GM12878 (cell line): ENCODE results near the gene ZNF296. TPM values are rescaled to one million over a fixed set of nuclear protein-coding genes. Genes with fewer than 3 reads are reported as not detected.
A peak's percentile ranks its signal among the peaks of the same experiment; 100 is the strongest.

Experiments used
- ATAC-seq: fragments of 200-7000 bp; cut with Tn5 transposase; 3 replicates; pipeline ENCODE4 v1.9.1; 2020; ENCODE audit warnings: mild to moderate bottlenecking, moderate library complexity
- BruUV-seq: library from RNA; stranded (reverse); fragments of 400-500 nt; replicated peaks from 2 replicates; lab custom pipeline; 2021; lab: Mats Ljungman, UMichigan
- CTCF ChIA-PET: fragments of 300-600 bp; sonication (Branson Sonifier 250); formaldehyde crosslinking; extraction: SDS; loops from one replicate; lab custom pipeline; 2021; ENCODE audit warnings: inconsistent platforms; lab: Yijun Ruan, JAX
- POLR2A ChIA-PET: fragments of 350-600 bp; formaldehyde crosslinking; extraction: SDS; loops from one replicate; lab custom pipeline; 2021; ENCODE audit warnings: inconsistent platforms; lab: Charles Lee
- RAD21 ChIA-PET: fragments of 300-600 bp; sonication (Branson Sonifier 250); formaldehyde crosslinking; loops from one replicate; lab custom pipeline; 2023; ENCODE audit warnings: antibody characterized with exemption; ENCODE audit not compliant: unreplicated experiment; lab: Charles Lee
- SMC1A ChIA-PET: fragments of 300-600 bp; sonication (Branson Sonifier 250); formaldehyde crosslinking; loops from one replicate; lab custom pipeline; 2023; ENCODE audit not compliant: unreplicated experiment, uncharacterized antibody; lab: Charles Lee
- DNase-seq: peaks from one replicate; pipeline ENCODE4 v3.0.0-alpha.2; 2011; ENCODE audit warnings: low read depth, low spot score
- FAIRE-seq: peaks from 3 replicates; lab custom pipeline; 2011; peaks lifted over from hg19 to GRCh38; lab: Jason Lieb, UNC
- H2AFZ ChIP-seq: 2 replicates; pipeline ENCODE4 v1.6.0; 2011; ENCODE audit warnings: low read depth, low read length, control low read depth; ENCODE audit not compliant: control insufficient read depth
- H3K27ac ChIP-seq: 2 replicates; pipeline ENCODE4 v1.5.1; 2011; ENCODE audit warnings: control low read depth; ENCODE audit not compliant: control insufficient read depth, insufficient read depth
- H3K27me3 ChIP-seq, 2 experiments: replicated peaks in 1 of 2; 2 replicates each; pipeline versions ENCODE4 v1.6.0 to v1.6.1; 2011; ENCODE audit warnings: low read length in 1 of 2; ENCODE audit not compliant: control insufficient read depth in 2 of 2, insufficient read depth in 2 of 2
- H3K36me3 ChIP-seq, 2 experiments: 2 replicates each; pipeline ENCODE4 v1.5.1; 2011; ENCODE audit warnings: low read length in 1 of 2; ENCODE audit not compliant: control insufficient read depth in 2 of 2, insufficient read depth in 2 of 2
- H3K4me1 ChIP-seq: 2 replicates; pipeline ENCODE4 v1.6.1; 2011; ENCODE audit warnings: mild to moderate bottlenecking, low read length, moderate library complexity, mixed read lengths; ENCODE audit not compliant: control insufficient read depth, insufficient read depth
- H3K4me2 ChIP-seq: 2 replicates; pipeline ENCODE4 v1.6.0; 2011; ENCODE audit warnings: control low read depth; ENCODE audit not compliant: control insufficient read depth, insufficient read depth
- H3K4me3 ChIP-seq: fragments of 200-600 bp; sonication (generic); 2 replicates; pipeline ENCODE4 v1.5.1; 2016
- H3K79me2 ChIP-seq: 2 replicates; pipeline ENCODE4 v1.6.0; 2011; ENCODE audit warnings: low read length; ENCODE audit not compliant: control insufficient read depth, insufficient read depth
- H3K9ac ChIP-seq: 2 replicates; pipeline ENCODE4 v1.8.0; 2011; ENCODE audit warnings: low read length, control low read depth, mixed read lengths; ENCODE audit not compliant: control insufficient read depth, insufficient read depth
- H3K9me3 ChIP-seq: replicated peaks from 3 replicates; pipeline ENCODE4 v1.5.1; 2011; ENCODE audit warnings: mild to moderate bottlenecking, low read length; ENCODE audit not compliant: control insufficient read depth, insufficient read depth
- H4K20me1 ChIP-seq: 2 replicates; pipeline ENCODE4 v1.6.0; 2011; ENCODE audit not compliant: control insufficient read depth, insufficient read depth
- BCL11A ChIP-seq: IDR thresholded peaks from 2 replicates; pipeline ENCODE4 v1.6.1; 2011; ENCODE audit warnings: low read depth, low read length
- BRCA1 ChIP-seq: IDR thresholded peaks from 2 replicates; pipeline ENCODE4 v1.6.1; 2011; ENCODE audit warnings: low read depth, low read length, improper control_type of control experiment
- CBFB ChIP-seq: IDR thresholded peaks from 2 replicates; pipeline ENCODE4 v1.6.1; 2016; ENCODE audit warnings: antibody characterized with exemption, low read depth
- CHD1 ChIP-seq: IDR thresholded peaks from 2 replicates; pipeline ENCODE4 v1.6.1; 2012; ENCODE audit warnings: low read depth, low read length, improper control_type of control experiment
- FOXM1 ChIP-seq: IDR thresholded peaks from 2 replicates; pipeline ENCODE4 v1.6.1; 2012; ENCODE audit warnings: low read depth, mild to moderate bottlenecking, inconsistent platforms, low read length, moderate library complexity
- JUNB ChIP-seq: IDR thresholded peaks from 2 replicates; pipeline ENCODE4 v1.6.1; 2016; ENCODE audit warnings: antibody characterized with exemption, mild to moderate bottlenecking
- KAT2A ChIP-seq: conservative IDR thresholded peaks from 2 replicates; pipeline ENCODE4 v1.6.1; 2011; ENCODE audit warnings: low read depth, low read length; ENCODE audit not compliant: control insufficient read depth
- POLR2A ChIP-seq: IDR thresholded peaks from 2 replicates; pipeline ENCODE4 v1.6.1; 2011; ENCODE audit warnings: low read depth, mild to moderate bottlenecking, low read length
- RB1 ChIP-seq: fragments of 450-650 bp; formaldehyde crosslinking; IDR thresholded peaks from 2 replicates; pipeline ENCODE4 v1.6.1; 2017; ENCODE audit warnings: mild to moderate bottlenecking, borderline replicate concordance
- WGBS: methylation state at CpG from one replicate; pipeline ENCODE4 v1.1.6; 2016; ENCODE audit warnings: low lambda C conversion rate; ENCODE audit not compliant: insufficient replicate concordance, insufficient coverage; ENCODE audit errors: missing lambda C conversion rate; 5-methylcytosine and 5-hydroxymethylcytosine counted together
- in situ Hi-C: fragments of 300-500 bp; cut with MboI; formaldehyde crosslinking; loops from 9 replicates; pipeline ENCODE4 v1.14.3; 2018; ENCODE audit warnings: mixed read lengths
- intact Hi-C: fragments of 100-400 bp; cut with micrococcal nuclease; formaldehyde crosslinking; loops from one replicate; pipeline ENCODE4 v1.14.2; 2022; ENCODE audit not compliant: unreplicated experiment
- polyA plus RNA-seq, 11 experiments: library from polyadenylated mRNA; depleted of rRNA in 4 of 11; unstranded in 6 of 11; stranded (reverse) in 5 of 11; fragments of >200 nt; fragmentation: Nextera tagmentation in 4 of 11; fragmentation: Illumina TruSeq in 1 of 11; extraction: Ambion mirVana in 4 of 11; extraction: Trizol in 1 of 11; gene quantifications; 1 replicate in 1 of 11; 2 replicates in 10 of 11; pipeline versions ENCODE4 v1.2.1 to v1.2.3, GENCODE V29; 2011 to 2016; ENCODE audit warnings: inconsistent platforms in 2 of 11, missing spikeins in 2 of 11, low read depth in 1 of 11
- total RNA-seq, 4 experiments: library from RNA; depleted of rRNA in 3 of 4; stranded (reverse); fragments of >200 nt in 3 of 4; fragmentation: Illumina TruSeq in 1 of 4; extraction: Trizol in 1 of 4; gene quantifications; 2 replicates each; pipeline versions ENCODE4 v1.2.1 to v1.2.3, GENCODE V29; 2013 to 2021
- TF ChIP-seq, protein P1 (sequence below): fragments of 450-650 bp; IDR thresholded peaks from 2 replicates; pipeline ENCODE4 v1.6.1; 2017; ENCODE audit warnings: mild to moderate bottlenecking, moderate library complexity

Gene ZNF296
- total and polyA plus RNA-seq, 10 of the 15 experiments (the other 5 are each of a cell fraction or from before 2014, with no cell fraction given): 0.44 to 23.6 (median 3.5) TPM; not detected in 1

DNA sequence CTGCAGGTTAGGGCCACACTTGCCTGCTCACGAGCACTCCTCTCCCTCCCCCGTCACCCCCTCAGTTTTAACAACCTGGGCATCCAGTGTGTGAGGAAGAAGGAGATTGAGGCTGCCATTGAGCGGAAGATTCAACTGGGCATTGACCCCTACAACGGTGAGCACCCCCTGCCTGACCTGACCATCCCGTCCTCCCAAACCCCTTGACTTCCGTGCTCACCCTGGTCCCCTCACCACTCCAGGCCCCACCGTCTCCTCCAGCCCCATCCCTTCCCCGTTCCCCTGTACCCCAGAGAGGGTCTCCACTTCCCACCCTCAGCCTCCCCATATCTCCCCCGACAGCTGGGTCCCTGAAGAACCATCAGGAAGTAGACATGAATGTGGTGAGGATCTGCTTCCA is 51.0 kb downstream of the ZNF296 start:
- ChIA-PET SMC1A (interaction anchor here (1.4 kb wide), 1 partner anchor 14 kb away, joined by 3 read pairs; the partner anchor contains the start of gene CLASRP), RAD21 (no interaction called here), POLR2A (no interaction called here), CTCF (interaction anchor here (1.8 kb wide), 1 partner anchor 14 kb away, joined by 7 read pairs; the partner anchor contains the start of gene CLASRP)
- WGBS: 99% methylated on average over 9 of the region's 9 CpGs
- TF ChIP-seq POLR2A: peak; percentile 35; the same call in 1 of the 2 replicates
- no peak for TF ChIP-seq FOXM1
- in situ Hi-C loops: no loop called here
- no peak overlapping the region for H3K27ac ChIP-seq
- intact Hi-C loops: no loop called here
- no peaks in the 10 kb centered on the region for H4K20me1 ChIP-seq
- no peak overlapping the region for H3K9ac ChIP-seq
- H3K9me3 ChIP-seq: no peaks in the 10 kb centered on the region
- H3K4me2 ChIP-seq: no peak overlapping the region
- H3K4me3 ChIP-seq: no peak overlapping the region
- no peak for ATAC-seq
- FAIRE-seq: no peak
- BruUV-seq: no TSS peak
- H3K79me2 ChIP-seq: no peaks in the 10 kb centered on the region
- no peaks in the 10 kb centered on the region for H3K4me1 ChIP-seq
- DNase-seq: no peak
- H3K36me3 ChIP-seq: peaks cover 8 to 12% of the 10 kb centered on the region in 2 experiments; a peak in 3 of 4 replicates
- H2AFZ ChIP-seq: no peak overlapping the region
- H3K27me3 ChIP-seq: no peaks in the 10 kb centered on the region

DNA sequence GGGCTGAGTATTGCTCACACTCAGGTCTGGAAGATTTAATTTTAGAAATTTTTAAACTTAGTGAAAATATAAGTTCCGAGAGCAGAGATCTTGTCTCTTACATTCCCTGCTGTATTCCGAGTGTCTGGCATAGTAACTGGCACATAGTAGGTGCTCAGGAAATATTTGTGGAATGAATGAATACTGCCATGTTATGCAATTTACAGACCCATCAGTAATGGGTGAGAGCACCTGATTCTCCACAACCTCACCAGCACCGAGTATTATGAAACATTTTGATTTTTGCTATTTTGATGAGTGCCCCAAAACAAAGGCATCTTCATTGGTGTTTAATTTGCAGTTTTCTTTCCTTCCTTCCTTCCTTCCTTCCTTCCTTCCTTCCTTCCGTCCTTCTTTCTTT is 53.2 kb downstream of the ZNF296 start:
- CTCF ChIA-PET: no interaction called here
- TF ChIP-seq BRCA1 (no peak), KAT2A (no peak), JUNB (no peak), FOXM1 (no peak), BCL11A (no peak), RB1 (no peak), CBFB (no peak), CHD1 (no peak)
- TF ChIP-seq, protein P1, sequence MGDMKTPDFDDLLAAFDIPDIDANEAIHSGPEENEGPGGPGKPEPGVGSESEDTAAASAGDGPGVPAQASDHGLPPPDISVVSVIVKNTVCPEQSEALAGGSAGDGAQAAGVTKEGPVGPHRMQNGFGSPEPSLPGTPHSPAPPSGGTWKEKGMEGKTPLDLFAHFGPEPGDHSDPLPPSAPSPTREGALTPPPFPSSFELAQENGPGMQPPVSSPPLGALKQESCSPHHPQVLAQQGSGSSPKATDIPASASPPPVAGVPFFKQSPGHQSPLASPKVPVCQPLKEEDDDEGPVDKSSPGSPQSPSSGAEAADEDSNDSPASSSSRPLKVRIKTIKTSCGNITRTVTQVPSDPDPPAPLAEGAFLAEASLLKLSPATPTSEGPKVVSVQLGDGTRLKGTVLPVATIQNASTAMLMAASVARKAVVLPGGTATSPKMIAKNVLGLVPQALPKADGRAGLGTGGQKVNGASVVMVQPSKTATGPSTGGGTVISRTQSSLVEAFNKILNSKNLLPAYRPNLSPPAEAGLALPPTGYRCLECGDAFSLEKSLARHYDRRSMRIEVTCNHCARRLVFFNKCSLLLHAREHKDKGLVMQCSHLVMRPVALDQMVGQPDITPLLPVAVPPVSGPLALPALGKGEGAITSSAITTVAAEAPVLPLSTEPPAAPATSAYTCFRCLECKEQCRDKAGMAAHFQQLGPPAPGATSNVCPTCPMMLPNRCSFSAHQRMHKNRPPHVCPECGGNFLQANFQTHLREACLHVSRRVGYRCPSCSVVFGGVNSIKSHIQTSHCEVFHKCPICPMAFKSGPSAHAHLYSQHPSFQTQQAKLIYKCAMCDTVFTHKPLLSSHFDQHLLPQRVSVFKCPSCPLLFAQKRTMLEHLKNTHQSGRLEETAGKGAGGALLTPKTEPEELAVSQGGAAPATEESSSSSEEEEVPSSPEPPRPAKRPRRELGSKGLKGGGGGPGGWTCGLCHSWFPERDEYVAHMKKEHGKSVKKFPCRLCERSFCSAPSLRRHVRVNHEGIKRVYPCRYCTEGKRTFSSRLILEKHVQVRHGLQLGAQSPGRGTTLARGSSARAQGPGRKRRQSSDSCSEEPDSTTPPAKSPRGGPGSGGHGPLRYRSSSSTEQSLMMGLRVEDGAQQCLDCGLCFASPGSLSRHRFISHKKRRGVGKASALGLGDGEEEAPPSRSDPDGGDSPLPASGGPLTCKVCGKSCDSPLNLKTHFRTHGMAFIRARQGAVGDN: no peak

More for the DNA sequence above, 53.2 kb downstream of the ZNF296 start:
- H3K27ac ChIP-seq: no peak overlapping the region
- H3K4me3 ChIP-seq: no peak overlapping the region
- RAD21 ChIA-PET: no interaction called here
- no peaks in the 10 kb centered on the region for H3K79me2 ChIP-seq
- H3K36me3 ChIP-seq: peaks cover 3 to 8% of the 10 kb centered on the region in 2 experiments; a peak in 3 of 4 replicates
- H4K20me1 ChIP-seq: no peaks in the 10 kb centered on the region
- H3K4me2 ChIP-seq: no peak overlapping the region
- in situ Hi-C loops: no loop called here
- H3K9me3 ChIP-seq: no peaks in the 10 kb centered on the region
- intact Hi-C loops: no loop called here
- DNase-seq: no peak
- no TSS peak for BruUV-seq
- H3K4me1 ChIP-seq: no peaks in the 10 kb centered on the region
- no peak overlapping the region for H3K9ac ChIP-seq
- ATAC-seq: no peak
- POLR2A ChIA-PET: no interaction called here
- no peak for FAIRE-seq
- no peaks in the 10 kb centered on the region for H3K27me3 ChIP-seq
- SMC1A ChIA-PET: interaction anchor here (0.6 kb wide), 1 partner anchor 23 kb away, joined by 3 read pairs; no protein-coding TSS in a partner anchor
- 82% methylated on average over 4 of the region's 4 CpGs for WGBS
- H2AFZ ChIP-seq: no peak overlapping the region
